Stomach (tissue), 4 donors: ENCODE measurements around the gene MSMP.

Experiments used
- CTCF ChIP-seq, 7 experiments: fragments of 450-650 bp in 4 of 7; fragments of 200-600 bp in 3 of 7; sonication (generic) in 3 of 7; IDR thresholded peaks; one replicate each; pipeline ENCODE4 v1.5.1; 2016 to 2019; ENCODE audit warnings: antibody characterized with exemption in 7 of 7, control low read depth in 2 of 7, mild to moderate bottlenecking in 1 of 7
- POLR2A ChIP-seq, 4 donors: fragments of 450-650 bp; IDR thresholded peaks; one replicate each; pipeline ENCODE4 v1.6.1; 2016; ENCODE audit warnings: antibody characterized with exemption in 4 of 4, control low read depth in 2 of 4, mild to moderate bottlenecking in 1 of 4, moderate library complexity in 1 of 4
- POLR2AphosphoS5 ChIP-seq, 3 donors: sonication (generic); formaldehyde crosslinking; IDR thresholded peaks; one replicate each; pipeline ENCODE4 v1.6.1; 2016; ENCODE audit warnings: antibody characterized with exemption in 3 of 3

GRCh38 chr9:35710818-35711500 lies 43.1 kb downstream of the MSMP start:
- TF ChIP-seq CTCF (IDR thresholded peaks at IDR 0.05) (no peak), POLR2A (IDR thresholded peaks at IDR 0.05) (no peak), POLR2AphosphoS5 (IDR thresholded peaks at IDR 0.05) (no peak)
